NCI-H2196 treated with DMSO at 0.1 percent for 48 hours (cell line): Measurements from ENCODE around the gene SLC25A17.
"Not testable (repeated sequence)": the region's sequence is repeated elsewhere in the genome, so short reads cannot be mapped to it uniquely, and the experiment has no call there.

Experiments
- DNase-seq: peaks from one replicate; lab custom pipeline; 2025; ENCODE audit not compliant: unreplicated experiment; lab: John Stamatoyannopoulos, UW

The SLC25A17 gene

GRCh38 chr22:40721266-40721665 lies 97.9 kb downstream of the SLC25A17 start:
- no peak for DNase-seq

DNA sequence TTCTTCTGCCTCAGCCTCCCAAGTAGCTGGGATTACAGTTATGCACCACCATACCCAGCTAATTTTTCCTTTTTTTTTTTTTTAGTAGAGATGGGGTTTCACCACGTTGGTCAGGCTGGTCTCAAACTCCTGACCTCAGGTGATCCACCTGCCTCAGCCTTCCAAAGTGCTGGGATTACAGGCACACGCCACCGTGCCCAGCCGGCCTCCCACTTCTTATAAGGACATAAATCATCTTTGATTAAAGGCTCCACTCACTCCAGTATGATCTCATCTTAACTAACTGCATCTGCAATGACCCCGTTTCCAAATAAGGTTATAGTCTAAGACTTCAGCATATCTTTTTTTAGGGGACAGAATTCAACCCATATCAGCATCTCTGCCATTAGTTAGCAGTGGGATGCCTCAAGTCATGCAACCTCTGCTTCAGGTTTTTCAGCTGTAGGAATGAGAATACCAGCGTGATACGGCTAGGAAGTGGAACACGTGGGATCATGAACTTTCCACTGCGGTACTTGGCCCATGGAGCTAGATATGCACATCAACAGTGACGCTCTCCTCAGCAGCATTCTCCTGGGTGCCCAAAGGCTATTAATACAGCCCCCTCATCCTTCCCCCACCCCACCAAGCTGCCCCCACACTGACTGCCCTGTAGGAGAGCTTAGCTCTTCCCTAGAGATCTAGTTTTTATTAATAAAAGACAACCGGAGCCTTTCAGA lies 98.4 kb downstream of the SLC25A17 start:
- DNase-seq: no peak

GRCh38 chr22:40720156-40720537 lies 99.0 kb downstream of the SLC25A17 start:
- DNase-seq: not testable (repeated sequence)
